HCT116 (cell line): Measurements from ENCODE around the gene SCARB1. TPM values are rescaled to one million over a fixed set of nuclear protein-coding genes. Genes with fewer than 3 reads are reported as not detected.

Source experiments
- ATAC-seq: fragments of 200-7000 bp; cut with Tn5 transposase; 2 replicates; pipeline ENCODE4 v1.9.1; 2020; ENCODE audit warnings: mild to moderate bottlenecking, moderate library complexity
- BruUV-seq: library from RNA; stranded (reverse); fragments of 400-500 nt; replicated peaks from 2 replicates; lab custom pipeline; 2021; lab: Mats Ljungman, UMichigan
- CTCF ChIA-PET: fragments of 300-600 bp; sonication (Branson Sonifier 250); formaldehyde crosslinking; loops from one replicate; lab custom pipeline; 2021; ENCODE audit warnings: antibody characterized with exemption; lab: Charles Lee
- POLR2A ChIA-PET: fragments of 300-600, 350-600 bp; sonication (Branson Sonifier 250); formaldehyde crosslinking; loops from one replicate; lab custom pipeline; 2021; ENCODE audit warnings: antibody characterized with exemption; lab: Charles Lee
- RAD21 ChIA-PET, 2 experiments: fragments of 300-600 bp; sonication (Branson Sonifier 250); formaldehyde crosslinking; loops; one replicate each; lab custom pipeline; 2023; ENCODE audit warnings: low total read pairs in 2 of 2; ENCODE audit not compliant: uncharacterized antibody in 2 of 2, unreplicated experiment in 2 of 2, low non-redundant PET in 1 of 2; lab: Charles Lee
- DNase-seq: peaks from one replicate; pipeline ENCODE4 v3.0.0-alpha.2; 2010; ENCODE audit warnings: low read depth, low spot score
- H2AFZ ChIP-seq: fragments of 200-600 bp; shearing (Covaris generic), sonication (generic); 2 replicates; pipeline ENCODE4 v1.6.1; 2017; ENCODE audit warnings: low read depth, mixed run types, mixed read lengths, antibody characterized with exemption, low read length; ENCODE audit not compliant: poor library complexity, severe bottlenecking
- H3K27ac ChIP-seq: 2 replicates; pipeline ENCODE4 v1.5.1; 2012; ENCODE audit warnings: low read depth, low read length
- H3K27me3 ChIP-seq: fragments of 200-600 bp; sonication (generic); 2 replicates; pipeline ENCODE4 v1.6.1; 2016; ENCODE audit warnings: mixed run types, low read length, mixed read lengths; ENCODE audit not compliant: insufficient read depth
- H3K36me3 ChIP-seq, 2 experiments: fragments of 200-500 bp in 1 of 2; fragments of 200-600 bp in 1 of 2; sonication (Bioruptor generic) in 1 of 2; sonication (generic) in 1 of 2; 2 replicates each; pipeline versions ENCODE4 v1.5.1 to v1.6.1; 2014 to 2016; ENCODE audit warnings: low read length in 2 of 2, inconsistent platforms in 1 of 2, mixed read lengths in 1 of 2, mixed run types in 1 of 2; ENCODE audit not compliant: insufficient read depth in 2 of 2, control insufficient read depth in 1 of 2
- H3K4me1 ChIP-seq, 2 experiments: fragments of 200-600 bp in 1 of 2; sonication (generic) in 1 of 2; 2 replicates each; pipeline versions ENCODE4 v1.5.1 to v1.6.1; 2012 to 2017; ENCODE audit warnings: low read length in 2 of 2, inconsistent platforms in 1 of 2, mild to moderate bottlenecking in 1 of 2, mixed read lengths in 1 of 2, mixed run types in 1 of 2, moderate library complexity in 1 of 2; ENCODE audit not compliant: insufficient read depth in 2 of 2, control insufficient read depth in 1 of 2
- H3K4me2 ChIP-seq: fragments of 200-600 bp; sonication (generic); 2 replicates; pipeline ENCODE4 v1.6.1; 2017; ENCODE audit warnings: mixed run types, low read length, mixed read lengths
- H3K4me3 ChIP-seq, 2 experiments: fragments of 200-600 bp in 1 of 2; sonication (generic) in 1 of 2; replicated peaks in 1 of 2; 2 replicates each; pipeline ENCODE4 v1.5.1; 2011 to 2016; ENCODE audit warnings: low read length in 2 of 2, control low read depth in 1 of 2, low read depth in 1 of 2, mild to moderate bottlenecking in 1 of 2, mixed read lengths in 1 of 2, mixed run types in 1 of 2
- H3K79me2 ChIP-seq: fragments of 200-600 bp; sonication (generic); 2 replicates; pipeline ENCODE4 v1.6.1; 2017; ENCODE audit warnings: mild to moderate bottlenecking, mixed run types, low read length, moderate library complexity, mixed read lengths; ENCODE audit not compliant: insufficient read depth
- H3K9ac ChIP-seq: fragments of 200-600 bp; sonication (generic); 2 replicates; pipeline ENCODE4 v1.6.1; 2016; ENCODE audit warnings: low read length, mixed read lengths
- H3K9me2 ChIP-seq: fragments of 200-600 bp; sonication (generic), shearing (Covaris generic); 2 replicates; pipeline ENCODE4 v1.6.1; 2017; ENCODE audit warnings: mixed run types, mild to moderate bottlenecking, moderate library complexity; ENCODE audit not compliant: insufficient read depth
- H3K9me3 ChIP-seq, 2 experiments: fragments of 200-500 bp in 1 of 2; fragments of 200-600 bp in 1 of 2; sonication (Bioruptor generic) in 1 of 2; sonication (generic) in 1 of 2; 2 replicates each; pipeline ENCODE4 v1.6.1; 2014 to 2017; ENCODE audit warnings: low read length in 2 of 2, mixed read lengths in 2 of 2, inconsistent platforms in 1 of 2, low read depth in 1 of 2, mild to moderate bottlenecking in 1 of 2, mixed run types in 1 of 2, moderate library complexity in 1 of 2; ENCODE audit not compliant: control insufficient read depth in 1 of 2, insufficient read depth in 1 of 2
- H4K20me1 ChIP-seq: fragments of 200-600 bp; sonication (generic), shearing (Covaris generic); 2 replicates; pipeline ENCODE4 v1.6.1; 2017; ENCODE audit warnings: mixed run types, mild to moderate bottlenecking, moderate library complexity; ENCODE audit not compliant: insufficient read depth
- ATF3 ChIP-seq: IDR thresholded peaks from 2 replicates; pipeline ENCODE4 v1.6.1; 2012
- CBX3 ChIP-seq: IDR thresholded peaks from 2 replicates; pipeline ENCODE4 v1.6.1; 2012; ENCODE audit warnings: low read depth
- CTCF ChIP-seq, 3 experiments: fragments of 200-600 bp in 1 of 3; sonication (generic) in 1 of 3; IDR thresholded peaks in 2 of 3; conservative IDR thresholded peaks in 1 of 3; 2 replicates each; pipeline ENCODE4 v1.5.1; 2012 to 2017; ENCODE audit warnings: low read depth in 2 of 3, low read length in 2 of 3, antibody characterized with exemption in 1 of 3, borderline replicate concordance in 1 of 3, control low read depth in 1 of 3, mild to moderate bottlenecking in 1 of 3, mixed read lengths in 1 of 3, mixed run types in 1 of 3, moderate library complexity in 1 of 3; ENCODE audit not compliant: insufficient read depth in 1 of 3
- EGR1 ChIP-seq: IDR thresholded peaks from 2 replicates; pipeline ENCODE4 v1.6.1; 2012; ENCODE audit warnings: low read depth
- ELF1 ChIP-seq: IDR thresholded peaks from 2 replicates; pipeline ENCODE4 v1.6.1; 2012; ENCODE audit warnings: low read depth, borderline replicate concordance
- FOSL1 ChIP-seq: IDR thresholded peaks from 2 replicates; pipeline ENCODE4 v1.6.1; 2012; ENCODE audit warnings: low read depth
- POLR2A ChIP-seq: IDR thresholded peaks from 2 replicates; pipeline ENCODE4 v1.7.0; 2011; ENCODE audit warnings: borderline replicate concordance; ENCODE audit not compliant: insufficient read depth, insufficient read length; ENCODE audit errors: extremely low read depth
- POLR2AphosphoS5 ChIP-seq: IDR thresholded peaks from 2 replicates; pipeline ENCODE4 v1.6.1; 2011; ENCODE audit warnings: mild to moderate bottlenecking, low read depth, low read length, moderate library complexity
- RAD21 ChIP-seq: IDR thresholded peaks from 2 replicates; pipeline ENCODE4 v1.6.1; 2012; ENCODE audit warnings: low read depth, mild to moderate bottlenecking
- SIN3A ChIP-seq: IDR thresholded peaks from 2 replicates; pipeline ENCODE4 v1.6.1; 2012; ENCODE audit warnings: low read depth
- YY1 ChIP-seq: IDR thresholded peaks from 2 replicates; pipeline ENCODE4 v1.6.1; 2011; ENCODE audit warnings: low read length, low read depth, moderate library complexity, mild to moderate bottlenecking; ENCODE audit not compliant: insufficient replicate concordance; ENCODE audit errors: extremely low read depth
- ZBTB33 ChIP-seq: IDR thresholded peaks from 2 replicates; pipeline ENCODE4 v1.6.1; 2011; ENCODE audit warnings: mild to moderate bottlenecking, low read length, moderate library complexity; ENCODE audit not compliant: insufficient replicate concordance; ENCODE audit errors: extremely low read depth
- intact Hi-C: fragments of 100-400 bp; cut with micrococcal nuclease; formaldehyde crosslinking; loops from 2 replicates; pipeline ENCODE4 v1.10.0; 2022
- total RNA-seq: library from RNA; stranded (reverse); gene quantifications from one replicate; pipeline ENCODE4 v1.2.1, GENCODE V29; 2021; ENCODE audit not compliant: unreplicated experiment

SCARB1 gene
- total RNA-seq, 1 experiment from 2014 or later = 95.5 TPM

- Histone ChIP-seq H4K20me1 (no peaks in the 10 kb centered on the region), H3K36me3 (no peaks in the 10 kb centered on the region), H2AFZ (no peak overlapping the region), H3K9me2 (no peaks in the 10 kb centered on the region), H3K9me3 (no peaks in the 10 kb centered on the region), H3K4me1 (peaks cover 2 to 22% of the 10 kb centered on the region in 2 experiments; a peak in 2 of 4 replicates), H3K4me2 (no peak overlapping the region), H3K79me2 (no peaks in the 10 kb centered on the region), H3K27me3 (no peaks in the 10 kb centered on the region), H3K9ac (no peak overlapping the region), H3K4me3 (no peak overlapping the region), H3K27ac (no peak overlapping the region)
- TF ChIP-seq EGR1 (no peak), ELF1 (no peak), FOSL1 (no peak), ATF3 (no peak), YY1 (no peak), ZBTB33 (no peak), CTCF (IDR thresholded peaks at IDR 0.05 in 2 of 3, conservative IDR thresholded peaks at IDR 0.05 in 1 of 3; ENCODE audit: borderline replicate concordance in 1 of 3, insufficient read depth in 1 of 3, low read depth in 2 of 3, low read length in 2 of 3) (no peak), CBX3 (no peak), POLR2A (no peak), SIN3A (no peak), POLR2AphosphoS5 (no peak), RAD21 (no peak)
- POLR2A ChIA-PET = interaction anchor here (0.7 kb wide), 1 partner anchor 44 kb away, joined by 3 read pairs; the partner anchor contains the start of gene UBC
- no TSS peak for BruUV-seq
- DNase-seq = no peak
- CTCF ChIA-PET = no interaction called here
- RAD21 ChIA-PET = no interaction called here
- intact Hi-C loops = no loop called here
- ATAC-seq = no peak
Measured at GRCh38 chr12:124870515-124870914, 6.9 kb upstream of the SCARB1 start.
